ENCODE results near the gene CNOT11.
"Not testable (repeated sequence)": the region's sequence is repeated elsewhere in the genome, so short reads cannot be mapped to it uniquely, and the experiment has no call there.

CNOT11 gene

DNA sequence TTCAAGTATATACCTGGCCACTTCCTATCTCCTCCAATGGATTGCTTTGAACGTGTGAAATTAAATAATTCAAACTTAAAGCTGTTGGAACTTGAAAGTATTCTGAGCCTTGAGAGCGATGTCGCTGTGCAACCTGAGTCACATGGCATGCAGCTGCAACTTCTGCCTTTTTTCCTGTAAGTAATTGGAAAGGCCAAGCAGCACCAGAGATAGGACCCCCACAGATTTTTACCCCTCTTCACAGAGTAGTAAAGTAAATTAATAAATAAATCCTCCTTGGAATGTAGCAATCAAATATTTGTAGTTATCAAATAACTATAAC lies 59.0 kb downstream of the CNOT11 start:
- DNase-seq, result peak; percentile 40

DNA sequence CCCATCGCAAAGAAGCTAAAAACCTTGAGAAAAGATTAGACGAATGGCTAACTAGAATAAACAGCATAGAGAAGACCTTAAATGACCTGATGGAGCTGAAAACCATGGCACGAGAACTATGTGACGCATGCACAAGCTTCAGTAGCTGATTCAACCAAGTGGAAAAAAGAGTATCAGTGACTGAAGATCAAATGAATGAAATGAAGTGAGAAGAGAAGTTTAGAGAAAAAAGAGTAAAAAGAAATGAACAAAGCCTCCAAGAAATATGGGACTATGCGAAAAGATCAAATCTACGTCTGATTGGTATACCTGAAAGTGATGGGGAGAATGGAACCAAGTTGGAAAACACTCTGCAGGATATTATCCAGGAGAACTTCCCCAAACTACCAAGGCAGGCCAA lies 63.9 kb downstream of the CNOT11 start:
- DNase-seq, result not testable (repeated sequence)

Measured in CD4-positive, alpha-beta T cell treated with Interleukin-6 for 4 hours (primary cell).